Endodermal cell (in vitro differentiated cells): ENCODE measurements around the gene LMAN2L. TPM values are rescaled to one million over a fixed set of nuclear protein-coding genes. Genes with fewer than 3 reads are reported as not detected.
A peak's percentile ranks its signal among the peaks of the same experiment; 100 is the strongest.

ENCODE experiments used
- DNase-seq: peaks from one replicate; pipeline ENCODE4 v3.0.0-alpha.2; 2017
- H3K27ac ChIP-seq: 2 replicates; pipeline ENCODE4 v1.5.1; 2013; ENCODE audit warnings: mild to moderate bottlenecking, low read depth, low read length, moderate library complexity
- H3K27me3 ChIP-seq: 2 replicates; pipeline ENCODE4 v1.6.1; 2013; ENCODE audit warnings: mild to moderate bottlenecking, low read length, moderate library complexity; ENCODE audit not compliant: insufficient read depth, control insufficient read depth, poor library complexity, severe bottlenecking
- H3K36me3 ChIP-seq: 2 replicates; pipeline ENCODE4 v1.7.0; 2013; ENCODE audit warnings: mild to moderate bottlenecking, low read length, moderate library complexity; ENCODE audit not compliant: control insufficient read depth, insufficient read depth
- H3K4me1 ChIP-seq: one replicate; pipeline ENCODE4 v1.7.0; 2013; ENCODE audit warnings: low read length; ENCODE audit not compliant: control insufficient read depth, insufficient read depth
- H3K4me3 ChIP-seq: 2 replicates; pipeline ENCODE4 v1.5.1; 2013; ENCODE audit warnings: mild to moderate bottlenecking, low read length, moderate library complexity
- H3K9ac ChIP-seq: 2 replicates; pipeline ENCODE4 v1.6.1; 2013; ENCODE audit warnings: mild to moderate bottlenecking, low read length, moderate library complexity; ENCODE audit not compliant: poor library complexity, severe bottlenecking; ENCODE audit errors: extremely low read depth
- H3K9me3 ChIP-seq: 2 replicates; pipeline ENCODE4 v1.6.1; 2013; ENCODE audit warnings: mild to moderate bottlenecking, low read length, moderate library complexity; ENCODE audit not compliant: control insufficient read depth
- H3K27ac Mint-ChIP-seq: 2 replicates; pipeline ENCODE4 v1.8.0; 2020; ENCODE audit warnings: mixed read lengths
- H3K27me3 Mint-ChIP-seq: 2 replicates; pipeline ENCODE4 v1.8.0; 2021; ENCODE audit warnings: mild to moderate bottlenecking, mixed read lengths; ENCODE audit not compliant: insufficient read depth
- H3K36me3 Mint-ChIP-seq: 2 replicates; pipeline ENCODE4 v1.8.0; 2020; ENCODE audit warnings: low read depth, mixed read lengths
- H3K4me1 Mint-ChIP-seq: 2 replicates; pipeline ENCODE4 v1.8.0; 2020; ENCODE audit warnings: mixed read lengths
- H3K4me3 Mint-ChIP-seq: 2 replicates; pipeline ENCODE4 v1.8.0; 2020; ENCODE audit warnings: mild to moderate bottlenecking, moderate library complexity, mixed read lengths
- H3K9me3 Mint-ChIP-seq: 2 replicates; pipeline ENCODE4 v1.8.0; 2020; ENCODE audit warnings: mild to moderate bottlenecking, mixed read lengths
- CTCF ChIP-seq: fragments of 200-600 bp; sonication (generic); conservative IDR thresholded peaks from 2 replicates; pipeline ENCODE4 v1.5.0; 2021; ENCODE audit warnings: antibody characterized with exemption, mild to moderate bottlenecking
- WGBS, 2 experiments: methylation state at CpG; one replicate each; pipeline versions ENCODE4 v1.1.5 to v1.1.7; 2013; ENCODE audit warnings: missing lambda C conversion rate in 2 of 2, mixed read lengths in 1 of 2; ENCODE audit not compliant: insufficient coverage in 1 of 2, insufficient read length in 1 of 2; 5-methylcytosine and 5-hydroxymethylcytosine counted together
- total RNA-seq, 2 donors: library from RNA; stranded (reverse); fragmentation: NEBNext Ultra II Directional in 1 of 2; extraction: Animal tissue kit (Norgen Biotek cat#: 25700) in 1 of 2; gene quantifications; 2 replicates in 1 of 2; 3 replicates in 1 of 2; pipeline ENCODE4 v1.2.1, GENCODE V29; 2021

LMAN2L gene
- total RNA-seq, 2 donors from 2014 or later, result 24.4 to 30.4 TPM

GRCh38 chr2:96757477-96757860, 17.6 kb upstream of the LMAN2L start:
- H3K36me3 ChIP-seq, result no peaks in the 10 kb centered on the region
- H3K36me3 Mint-ChIP-seq, result no peaks in the 10 kb centered on the region
- no peak for TF ChIP-seq CTCF
- no peak for DNase-seq
- no peaks in the 10 kb centered on the region for H3K4me1 ChIP-seq
- H3K27me3 ChIP-seq, result no peaks in the 10 kb centered on the region
- H3K27ac Mint-ChIP-seq, result no peak overlapping the region
- H3K9me3 ChIP-seq, result no peaks in the 10 kb centered on the region
- H3K4me3 Mint-ChIP-seq, result no peak overlapping the region
- 93 to 96% methylated on average over 6 of the region's 6 CpGs for WGBS, 2 experiments
- no peak overlapping the region for H3K27ac ChIP-seq
- no peaks in the 10 kb centered on the region for H3K27me3 Mint-ChIP-seq
- H3K4me1 Mint-ChIP-seq, result peaks cover 22% of the 10 kb centered on the region
- H3K9me3 Mint-ChIP-seq, result no peaks in the 10 kb centered on the region
- H3K4me3 ChIP-seq, result no peak overlapping the region
- no peak overlapping the region for H3K9ac ChIP-seq

- Mint-ChIP-seq H3K4me1 (peaks cover 17% of the 10 kb centered on the region), H3K4me3 (no peak overlapping the region), H3K27ac (no peak overlapping the region)
Observed at GRCh38 chr2:96756788-96757476, 17.1 kb upstream of the LMAN2L start.

GRCh38 chr2:96754317-96754716, 14.5 kb upstream of the LMAN2L start:
- Mint-ChIP-seq H3K9me3 (no peaks in the 10 kb centered on the region), H3K36me3 (no peaks in the 10 kb centered on the region), H3K4me3 (no peak overlapping the region), H3K27ac (no peak overlapping the region), H3K27me3 (peaks cover 3% of the 10 kb centered on the region), H3K4me1 (peaks cover 4% of the 10 kb centered on the region)
- H3K27me3 ChIP-seq, result no peaks in the 10 kb centered on the region
- no peak for DNase-seq
- H3K36me3 ChIP-seq, result no peaks in the 10 kb centered on the region
- H3K9ac ChIP-seq, result no peak overlapping the region
- H3K4me1 ChIP-seq, result no peaks in the 10 kb centered on the region
- no peak overlapping the region for H3K4me3 ChIP-seq
- no peak for TF ChIP-seq CTCF
- H3K9me3 ChIP-seq, result no peaks in the 10 kb centered on the region
- no peak overlapping the region for H3K27ac ChIP-seq

More at GRCh38 chr2:96756788-96757476, 17.1 kb upstream of the LMAN2L start:
- H3K27me3 Mint-ChIP-seq, result no peaks in the 10 kb centered on the region
- no peaks in the 10 kb centered on the region for H3K36me3 ChIP-seq
- no peak overlapping the region for H3K4me3 ChIP-seq
- H3K27me3 ChIP-seq, result no peaks in the 10 kb centered on the region
- no peaks in the 10 kb centered on the region for H3K9me3 Mint-ChIP-seq
- no peaks in the 10 kb centered on the region for H3K9me3 ChIP-seq
- no peak overlapping the region for H3K27ac ChIP-seq
- no peak for DNase-seq
- H3K4me1 ChIP-seq, result no peaks in the 10 kb centered on the region
- no peaks in the 10 kb centered on the region for H3K36me3 Mint-ChIP-seq
- TF ChIP-seq CTCF, result peak; percentile 21
- H3K9ac ChIP-seq, result no peak overlapping the region
- 89 to 94% methylated on average over 4 of the region's 5 CpGs for WGBS, 2 experiments
